ENCODE results near the gene CUZD1.

DNA sequence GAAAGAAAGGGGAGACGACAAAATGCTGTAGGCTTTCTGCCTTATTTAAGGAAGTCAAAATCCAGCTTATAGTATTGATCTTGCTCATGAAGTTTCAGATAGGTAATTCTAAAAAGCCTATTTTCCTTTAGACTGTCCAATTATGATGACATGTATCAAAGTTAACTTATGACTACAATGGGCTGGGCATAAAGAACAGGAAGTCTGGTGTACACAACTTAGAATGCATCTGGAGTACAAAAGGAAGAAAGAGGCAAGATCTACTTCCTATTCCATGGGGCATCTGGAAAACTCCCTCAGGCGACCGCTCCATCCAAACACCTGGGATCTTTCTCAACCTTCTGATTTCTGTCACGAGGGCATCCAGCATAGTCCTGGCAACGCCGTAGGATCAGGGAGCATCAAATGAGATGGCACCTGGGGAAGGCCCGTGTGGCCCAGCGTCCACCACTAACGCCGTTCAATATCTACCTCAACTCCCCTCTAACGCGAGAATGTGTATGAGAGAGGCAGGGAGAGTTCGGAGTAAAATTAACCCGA lies 33.2 kb upstream of the CUZD1 start:
- TF ChIP-seq SIN3A (IDR thresholded peaks at IDR 0.05; ENCODE audit: borderline replicate concordance, insufficient read depth, low read length): no peak
- TF ChIP-seq, protein P1, sequence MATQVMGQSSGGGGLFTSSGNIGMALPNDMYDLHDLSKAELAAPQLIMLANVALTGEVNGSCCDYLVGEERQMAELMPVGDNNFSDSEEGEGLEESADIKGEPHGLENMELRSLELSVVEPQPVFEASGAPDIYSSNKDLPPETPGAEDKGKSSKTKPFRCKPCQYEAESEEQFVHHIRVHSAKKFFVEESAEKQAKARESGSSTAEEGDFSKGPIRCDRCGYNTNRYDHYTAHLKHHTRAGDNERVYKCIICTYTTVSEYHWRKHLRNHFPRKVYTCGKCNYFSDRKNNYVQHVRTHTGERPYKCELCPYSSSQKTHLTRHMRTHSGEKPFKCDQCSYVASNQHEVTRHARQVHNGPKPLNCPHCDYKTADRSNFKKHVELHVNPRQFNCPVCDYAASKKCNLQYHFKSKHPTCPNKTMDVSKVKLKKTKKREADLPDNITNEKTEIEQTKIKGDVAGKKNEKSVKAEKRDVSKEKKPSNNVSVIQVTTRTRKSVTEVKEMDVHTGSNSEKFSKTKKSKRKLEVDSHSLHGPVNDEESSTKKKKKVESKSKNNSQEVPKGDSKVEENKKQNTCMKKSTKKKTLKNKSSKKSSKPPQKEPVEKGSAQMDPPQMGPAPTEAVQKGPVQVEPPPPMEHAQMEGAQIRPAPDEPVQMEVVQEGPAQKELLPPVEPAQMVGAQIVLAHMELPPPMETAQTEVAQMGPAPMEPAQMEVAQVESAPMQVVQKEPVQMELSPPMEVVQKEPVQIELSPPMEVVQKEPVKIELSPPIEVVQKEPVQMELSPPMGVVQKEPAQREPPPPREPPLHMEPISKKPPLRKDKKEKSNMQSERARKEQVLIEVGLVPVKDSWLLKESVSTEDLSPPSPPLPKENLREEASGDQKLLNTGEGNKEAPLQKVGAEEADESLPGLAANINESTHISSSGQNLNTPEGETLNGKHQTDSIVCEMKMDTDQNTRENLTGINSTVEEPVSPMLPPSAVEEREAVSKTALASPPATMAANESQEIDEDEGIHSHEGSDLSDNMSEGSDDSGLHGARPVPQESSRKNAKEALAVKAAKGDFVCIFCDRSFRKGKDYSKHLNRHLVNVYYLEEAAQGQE (IDR thresholded peaks at IDR 0.05; ENCODE audit: insufficient read depth in 1 of 2, low read depth in 2 of 2, low read length in 2 of 2): no peak
